Prostate gland (tissue), 2 donors: ENCODE results near the gene SEPTIN11.

Experiments
- CTCF ChIP-seq, 4 experiments: fragments of 200-600 bp in 2 of 4; fragments of 450-650 bp in 2 of 4; sonication (generic) in 2 of 4; IDR thresholded peaks; 1 replicate in 3 of 4; 2 replicates in 1 of 4; pipeline ENCODE4 v1.5.1; 2016 to 2019; ENCODE audit warnings: antibody characterized with exemption in 4 of 4, mild to moderate bottlenecking in 2 of 4, moderate library complexity in 2 of 4
- POLR2A ChIP-seq: fragments of 450-650 bp; IDR thresholded peaks from one replicate; pipeline ENCODE4 v1.6.1; 2016; ENCODE audit warnings: antibody characterized with exemption, mild to moderate bottlenecking
- POLR2AphosphoS5 ChIP-seq: sonication (generic); formaldehyde crosslinking; IDR thresholded peaks from one replicate; pipeline ENCODE4 v1.6.1; 2017; ENCODE audit warnings: antibody characterized with exemption

- TF ChIP-seq CTCF (IDR thresholded peaks at IDR 0.05), result no peak
- TF ChIP-seq POLR2A, result no peak
- TF ChIP-seq POLR2AphosphoS5, result no peak
Measured at GRCh38 chr4:76920715-76921114, 28.8 kb upstream of the SEPTIN11 start.
